ENCODE results near the gene WDR4.
"Not testable (repeated sequence)": the region's sequence is repeated elsewhere in the genome, so short reads cannot be mapped to it uniquely, and the experiment has no call there.

Gene WDR4

GRCh38 chr21:42819861-42820615 lies 59.3 kb downstream of the WDR4 start:
- DNase-seq (ENCODE audit: low read depth in 3 of 3, low spot score in 1 of 3): no peak

- DNase-seq (ENCODE audit: low read depth in 3 of 3, low spot score in 1 of 3): peak in 2 of 3 donors; percentile 34 to 39
These were observed 61.0 kb downstream of the WDR4 start for GRCh38 chr21:42818328-42818749.

GRCh38 chr21:42815217-42815616 lies 64.1 kb downstream of the WDR4 start:
- no peak for DNase-seq (ENCODE audit: low read depth in 3 of 3, low spot score in 1 of 3)

- DNase-seq (ENCODE audit: low read depth in 3 of 3, low spot score in 1 of 3): not testable (repeated sequence)
These were observed 66.7 kb downstream of the WDR4 start for GRCh38 chr21:42812528-42813241.

DNA sequence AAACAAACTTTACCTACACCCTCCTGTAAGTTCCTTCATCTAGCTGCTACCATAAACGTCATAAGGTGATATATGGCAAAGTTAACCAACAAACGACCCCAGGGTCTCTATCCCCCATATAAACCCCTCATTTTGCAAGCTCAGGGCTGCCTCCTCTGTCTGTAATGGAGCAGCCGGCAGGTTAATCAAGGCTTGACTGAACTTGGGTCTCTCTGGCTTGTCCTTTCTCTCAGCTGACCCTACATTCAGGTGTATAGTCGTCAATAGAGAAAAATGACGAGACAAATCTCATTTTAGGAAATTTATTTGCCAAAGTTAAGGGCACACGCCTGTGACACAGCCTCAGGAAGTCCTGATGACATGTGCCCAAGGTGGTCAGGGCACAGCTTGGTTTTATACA lies 67.4 kb downstream of the WDR4 start:
- no peak for DNase-seq (ENCODE audit: low read depth in 3 of 3, low spot score in 1 of 3)

DNA sequence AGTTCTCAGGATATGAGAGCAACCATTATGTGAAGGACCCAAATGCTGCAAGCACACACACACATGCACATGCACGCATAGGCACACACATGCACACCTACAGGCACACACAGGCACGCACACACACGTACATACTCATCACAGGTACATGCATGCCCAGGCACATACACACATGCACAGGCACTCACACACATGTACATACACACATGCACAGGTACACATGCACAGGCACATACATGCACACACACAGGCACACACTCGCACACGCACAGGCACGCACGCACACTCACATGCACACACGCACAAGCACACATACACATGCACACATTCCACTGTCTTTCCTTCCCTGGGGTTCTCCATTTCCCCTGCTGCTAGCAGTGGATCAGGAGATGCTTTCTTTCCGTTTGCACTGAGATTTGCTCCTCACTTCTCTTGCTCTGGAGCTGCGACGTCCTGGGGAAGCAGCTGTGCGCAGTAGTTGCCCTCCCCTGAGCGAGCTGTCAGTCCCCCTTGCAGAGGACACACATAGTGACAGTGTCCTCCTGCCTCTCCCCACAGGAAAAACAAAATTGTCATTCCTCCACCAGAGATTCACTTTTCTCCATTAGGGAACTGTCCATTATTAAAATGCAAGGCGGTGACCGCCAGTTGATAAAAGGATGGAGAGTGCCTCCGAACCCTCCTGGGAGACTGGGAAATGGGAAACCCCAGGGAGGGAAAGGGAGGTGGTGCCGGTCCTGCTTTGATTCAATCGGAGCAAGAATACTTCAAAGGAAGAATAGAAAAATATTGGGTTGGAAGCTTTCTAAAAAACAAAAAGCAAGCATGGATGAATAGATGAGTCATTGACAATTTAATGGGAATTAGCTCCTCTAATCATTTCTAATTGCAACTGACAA lies 69.5 kb downstream of the WDR4 start:
- no peak for DNase-seq (ENCODE audit: low read depth in 3 of 3, low spot score in 1 of 3)

- DNase-seq (ENCODE audit: low read depth in 3 of 3, low spot score in 1 of 3): no peak
These were observed 70.2 kb downstream of the WDR4 start for GRCh38 chr21:42809171-42809570.

DNA sequence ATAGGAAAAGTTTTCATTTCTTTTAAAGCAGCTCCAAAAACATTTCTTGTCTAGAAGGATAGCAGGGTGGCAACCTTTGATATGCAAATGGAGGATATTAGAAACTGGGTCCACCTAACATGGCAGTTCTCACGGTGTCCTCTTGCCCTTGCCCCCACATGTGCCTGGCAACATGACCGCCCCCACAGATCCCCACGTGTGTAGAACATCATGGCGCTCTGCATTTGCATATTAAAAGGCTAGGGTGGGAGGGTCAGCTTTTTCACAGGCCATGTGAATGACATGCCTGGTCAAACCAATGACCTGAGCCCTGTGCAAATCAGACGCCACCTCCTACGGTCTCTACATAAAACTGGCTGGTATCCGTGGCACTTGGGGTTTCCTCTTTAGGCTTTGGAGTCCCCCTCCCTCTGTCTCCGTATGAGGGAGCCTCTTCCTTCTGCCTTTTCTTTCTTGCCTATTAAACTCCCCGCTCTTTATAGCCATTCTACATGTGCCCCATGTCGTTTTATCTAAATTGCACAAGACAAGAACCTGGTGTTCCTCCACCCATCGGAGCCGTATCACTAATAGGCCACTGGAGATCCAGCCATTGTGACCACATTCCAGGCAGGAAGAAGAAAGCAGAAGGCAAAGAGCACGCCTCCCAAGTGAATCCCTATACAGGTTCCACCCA lies 71.3 kb downstream of the WDR4 start:
- DNase-seq (ENCODE audit: low read depth in 3 of 3, low spot score in 1 of 3): no peak

GRCh38 chr21:42807293-42807895 lies 71.9 kb downstream of the WDR4 start:
- not testable (repeated sequence) for DNase-seq (ENCODE audit: low read depth in 3 of 3, low spot score in 1 of 3)

DNA sequence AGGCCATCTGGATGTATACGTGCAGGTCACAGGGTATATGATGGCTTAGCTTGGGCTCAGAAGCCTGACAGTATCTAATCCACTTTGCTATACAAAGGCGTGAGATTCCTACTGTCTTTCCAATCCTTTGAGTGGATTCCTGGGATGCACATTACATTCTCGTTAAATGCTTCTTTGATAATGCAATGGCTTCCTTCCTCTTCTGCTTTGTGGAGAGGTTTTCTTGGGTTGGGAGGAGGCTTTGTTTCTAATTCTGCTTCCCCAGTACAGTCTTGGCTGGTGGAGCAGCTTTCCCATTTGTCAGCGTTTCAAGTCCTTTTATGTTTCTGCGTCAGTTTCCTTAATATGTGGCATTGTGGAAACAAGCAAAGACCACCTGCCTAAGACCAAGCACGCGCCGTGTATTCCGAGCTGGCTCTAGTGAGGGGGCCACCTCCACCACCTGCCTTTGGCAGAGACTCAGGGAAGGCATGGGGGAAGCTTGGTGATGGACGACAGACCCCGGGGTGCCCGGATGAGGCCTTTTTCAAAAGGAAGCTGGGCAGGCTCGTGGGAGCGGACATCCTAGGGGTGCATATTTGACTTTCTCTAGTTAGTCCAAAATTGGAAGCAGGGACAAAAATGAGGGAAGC lies 72.7 kb downstream of the WDR4 start:
- DNase-seq (ENCODE audit: low read depth in 3 of 3, low spot score in 1 of 3): no peak

DNA sequence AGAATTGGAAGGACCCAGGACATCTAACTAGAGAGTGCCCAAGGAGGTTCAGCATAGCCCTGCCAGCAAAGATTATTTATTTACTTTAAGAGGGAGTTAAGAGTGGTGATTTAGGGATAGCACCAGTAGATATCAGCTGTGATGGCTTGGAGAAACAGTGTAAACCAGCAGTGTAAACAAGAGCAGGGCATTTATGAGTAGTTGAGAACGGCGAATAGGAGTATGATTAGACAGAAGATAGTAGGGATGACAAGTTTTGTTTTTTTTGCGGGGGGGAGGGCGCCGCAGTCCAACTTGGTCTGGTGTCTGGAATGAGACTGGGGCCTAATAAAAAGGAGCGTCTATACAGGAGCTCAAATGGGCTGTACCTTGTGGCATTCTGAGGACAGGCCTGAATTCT lies 77.7 kb downstream of the WDR4 start:
- not testable (repeated sequence) for DNase-seq (ENCODE audit: low read depth in 3 of 3, low spot score in 1 of 3)

- no peak for DNase-seq (ENCODE audit: low read depth in 3 of 3, low spot score in 1 of 3)
These were observed 79.4 kb downstream of the WDR4 start for GRCh38 chr21:42799948-42800347.

DNA sequence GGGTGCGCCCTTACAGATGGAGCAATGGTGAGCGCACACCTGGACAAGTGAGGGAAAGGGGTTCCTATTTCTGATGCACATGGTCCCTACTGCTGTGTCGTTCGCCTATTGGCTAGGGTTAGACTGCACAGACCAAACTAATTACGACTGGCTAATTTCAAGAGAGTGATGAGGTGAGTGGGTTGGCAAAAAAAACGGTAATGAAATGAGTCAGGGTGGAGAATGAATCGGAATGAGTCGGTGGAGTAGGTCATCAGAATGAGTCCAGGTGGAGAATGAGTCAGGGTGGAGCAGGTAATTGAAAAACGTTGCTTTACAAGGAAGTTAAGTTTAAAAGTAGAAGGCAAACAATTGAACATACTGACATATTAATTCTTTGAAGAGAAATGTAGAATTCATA lies 79.8 kb downstream of the WDR4 start:
- DNase-seq (ENCODE audit: low read depth in 3 of 3, low spot score in 1 of 3): no peak
